ENCODE data around the gene ZKSCAN5. TPM values are rescaled to one million over a fixed set of nuclear protein-coding genes. Genes with fewer than 3 reads are reported as not detected.
"Not testable (repeated sequence)": the region's sequence is repeated elsewhere in the genome, so short reads cannot be mapped to it uniquely, and the experiment has no call there.

The ZKSCAN5 gene
- total RNA-seq, 2 donors from 2014 or later, result 5.6 to 6.6 TPM

GRCh38 chr7:99543916-99544315 lies 39.5 kb downstream of the ZKSCAN5 start:
- H3K9ac ChIP-seq (ENCODE audit: low read depth in 2 of 2, low read length in 2 of 2), result no peak overlapping the region
- no peaks in the 10 kb centered on the region for H3K9me3 ChIP-seq
- no peak overlapping the region for H3K4me3 ChIP-seq
- H3K27ac ChIP-seq, result no peak overlapping the region
- no peaks in the 10 kb centered on the region for H3K27me3 ChIP-seq
- no peaks in the 10 kb centered on the region for H3K36me3 ChIP-seq
- H3K4me1 ChIP-seq, result no peaks in the 10 kb centered on the region
- DNase-seq, result no peak
- TF ChIP-seq, protein P1, sequence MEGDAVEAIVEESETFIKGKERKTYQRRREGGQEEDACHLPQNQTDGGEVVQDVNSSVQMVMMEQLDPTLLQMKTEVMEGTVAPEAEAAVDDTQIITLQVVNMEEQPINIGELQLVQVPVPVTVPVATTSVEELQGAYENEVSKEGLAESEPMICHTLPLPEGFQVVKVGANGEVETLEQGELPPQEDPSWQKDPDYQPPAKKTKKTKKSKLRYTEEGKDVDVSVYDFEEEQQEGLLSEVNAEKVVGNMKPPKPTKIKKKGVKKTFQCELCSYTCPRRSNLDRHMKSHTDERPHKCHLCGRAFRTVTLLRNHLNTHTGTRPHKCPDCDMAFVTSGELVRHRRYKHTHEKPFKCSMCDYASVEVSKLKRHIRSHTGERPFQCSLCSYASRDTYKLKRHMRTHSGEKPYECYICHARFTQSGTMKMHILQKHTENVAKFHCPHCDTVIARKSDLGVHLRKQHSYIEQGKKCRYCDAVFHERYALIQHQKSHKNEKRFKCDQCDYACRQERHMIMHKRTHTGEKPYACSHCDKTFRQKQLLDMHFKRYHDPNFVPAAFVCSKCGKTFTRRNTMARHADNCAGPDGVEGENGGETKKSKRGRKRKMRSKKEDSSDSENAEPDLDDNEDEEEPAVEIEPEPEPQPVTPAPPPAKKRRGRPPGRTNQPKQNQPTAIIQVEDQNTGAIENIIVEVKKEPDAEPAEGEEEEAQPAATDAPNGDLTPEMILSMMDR (IDR thresholded peaks at IDR 0.05), result no peak
- intact Hi-C loops (cut with DNase I), result no loop called here

- H3K4me1 ChIP-seq; H3K4me3 ChIP-seq; H3K9ac ChIP-seq (ENCODE audit: low read depth in 2 of 2, low read length in 2 of 2); H3K27me3 ChIP-seq; DNase-seq; intact Hi-C loops (cut with DNase I); H3K27ac ChIP-seq; H3K36me3 ChIP-seq; H3K9me3 ChIP-seq: not testable (repeated sequence)
These were observed 40.8 kb downstream of the ZKSCAN5 start for GRCh38 chr7:99545308-99545707.

- H3K9me3 ChIP-seq; H3K36me3 ChIP-seq; H3K9ac ChIP-seq (ENCODE audit: low read depth in 2 of 2, low read length in 2 of 2); H3K27ac ChIP-seq; intact Hi-C loops (cut with DNase I); H3K4me1 ChIP-seq; H3K4me3 ChIP-seq; DNase-seq; H3K27me3 ChIP-seq: not testable (repeated sequence)
These were observed 45.1 kb downstream of the ZKSCAN5 start for GRCh38 chr7:99549545-99549944.

DNA sequence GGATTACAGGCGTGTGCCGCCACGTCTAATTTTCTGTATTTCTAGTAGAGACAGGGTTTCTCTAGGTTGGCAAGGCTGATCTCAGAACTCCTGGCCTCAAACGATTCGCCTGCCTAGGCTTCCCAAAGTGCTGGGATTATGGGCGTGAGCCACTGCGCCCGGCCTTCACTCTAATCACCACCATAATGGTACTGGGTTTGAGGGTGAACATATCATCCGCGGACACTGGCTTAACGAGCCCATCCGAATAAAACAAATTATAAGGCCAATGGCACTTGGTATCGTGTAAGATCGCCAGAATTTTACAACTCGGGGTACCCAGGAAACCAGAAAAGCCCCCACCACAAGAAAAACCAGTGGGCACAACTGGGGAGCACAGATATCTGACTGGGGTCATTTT lies 46.9 kb downstream of the ZKSCAN5 start:
- intact Hi-C loops (cut with DNase I), result loop anchor here (10.0 kb wide), 1 partner anchor 47 kb away; the partner anchor contains the start of genes ZKSCAN5 and ZNF394
- TF ChIP-seq, protein P1 (IDR thresholded peaks at IDR 0.05), result no peak
- Histone ChIP-seq H3K36me3 (no peaks in the 10 kb centered on the region), H3K9ac (ENCODE audit: low read depth in 2 of 2, low read length in 2 of 2) (peak overlapping the region; percentile 88 to 97), H3K9me3 (no peaks in the 10 kb centered on the region), H3K4me1 (no peaks in the 10 kb centered on the region), H3K27ac (no peak overlapping the region), H3K27me3 (no peaks in the 10 kb centered on the region), H3K4me3 (peak overlapping the region; percentile 77)
- no peak for DNase-seq

DNA sequence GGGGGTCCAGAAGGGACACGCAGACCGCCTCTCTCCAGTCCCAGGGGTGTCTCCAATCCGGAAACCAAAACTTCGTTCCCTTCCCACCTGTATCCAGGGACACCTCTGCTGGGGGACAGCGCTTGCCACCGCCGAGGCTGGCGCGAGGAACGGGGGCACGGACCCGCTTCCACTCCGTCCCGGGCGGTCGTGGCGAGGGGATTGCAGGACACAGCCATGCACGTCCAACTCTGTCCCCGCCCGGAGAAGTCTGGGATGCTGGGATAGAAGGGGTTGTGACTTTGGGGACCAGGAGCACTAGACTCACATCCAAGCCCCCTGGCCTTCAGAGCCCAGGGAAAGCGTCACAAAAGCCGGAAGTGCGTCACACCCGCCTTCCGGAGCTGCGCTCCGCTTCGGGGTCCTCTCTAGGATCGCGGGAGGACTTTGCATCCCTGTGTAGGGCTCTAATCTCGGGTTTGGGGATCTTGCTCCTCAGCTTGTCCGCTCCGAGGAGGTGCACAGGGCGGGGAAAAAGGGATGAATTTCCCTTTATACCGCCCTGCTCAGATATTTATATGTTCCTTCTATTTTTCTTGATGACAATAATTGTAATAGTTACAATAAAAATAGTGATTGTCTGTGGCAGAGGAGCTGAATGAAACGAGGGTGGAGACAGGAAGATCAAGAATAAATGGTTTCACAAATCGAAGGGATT lies 47.5 kb downstream of the ZKSCAN5 start, which contains the start of gene FAM200A:
FAM200A (minus strand) TSS at position 348 of the 697 bp plus-strand sequence. CDS start 3,707 bp downstream, outside the sequence.
- intact Hi-C loops (cut with DNase I), result loop anchor here (10.0 kb wide), 1 partner anchor 47 kb away; the partner anchor contains the start of genes ZKSCAN5 and ZNF394

GRCh38 chr7:99553039-99553438 lies 48.6 kb downstream of the ZKSCAN5 start:
- TF ChIP-seq, protein P1 (IDR thresholded peaks at IDR 0.05), result no peak
- Histone ChIP-seq H3K4me1 (no peaks in the 10 kb centered on the region), H3K4me3 (no peak overlapping the region), H3K9me3 (no peaks in the 10 kb centered on the region), H3K9ac (ENCODE audit: low read depth in 2 of 2, low read length in 2 of 2) (no peak overlapping the region), H3K36me3 (no peaks in the 10 kb centered on the region), H3K27ac (no peak overlapping the region), H3K27me3 (no peaks in the 10 kb centered on the region)
- intact Hi-C loops (cut with DNase I), result loop anchor here (10.0 kb wide), 1 partner anchor 48 kb away; the partner anchor contains the start of genes ZKSCAN5 and ZNF394
- DNase-seq, result no peak

More for the DNA sequence above, 47.5 kb downstream of the ZKSCAN5 start, which contains the start of gene FAM200A:
- Histone ChIP-seq H3K9me3 (no peaks in the 10 kb centered on the region), H3K4me3 (peak within 1 kb of the TSS; percentile 77), H3K27me3 (no peaks in the 10 kb centered on the region), H3K27ac (peak within 1 kb of the TSS; percentile 62), H3K9ac (ENCODE audit: low read depth in 2 of 2, low read length in 2 of 2) (peak within 1 kb of the TSS; percentile 88 to 97), H3K4me1 (no peaks in the 10 kb centered on the region), H3K36me3 (no peaks in the 10 kb centered on the region)
- DNase-seq, result peak; percentile 92
- TF ChIP-seq, protein P1 (IDR thresholded peaks at IDR 0.05), result no peak
